Endothelial cell of umbilical vein (primary cell): ENCODE results near the gene MEGF11. TPM values are rescaled to one million over a fixed set of nuclear protein-coding genes. Genes with fewer than 3 reads are reported as not detected.

Experiments used
- BruUV-seq: library from RNA; stranded (reverse); fragments of 400-500 nt; replicated peaks from 2 replicates; lab custom pipeline; 2021; lab: Mats Ljungman, UMichigan
- CTCF ChIA-PET: fragments of 300-600, 350-600 bp; sonication (Branson Sonifier 250); formaldehyde crosslinking; loops from one replicate; lab custom pipeline; 2021; ENCODE audit warnings: antibody characterized with exemption, inconsistent platforms; lab: Charles Lee
- POLR2A ChIA-PET: fragments of 300-600, 350-600 bp; sonication (Branson Sonifier 250); formaldehyde crosslinking; loops from one replicate; lab custom pipeline; 2021; ENCODE audit warnings: antibody characterized with exemption, inconsistent platforms; lab: Charles Lee
- DNase-seq: peaks from one replicate; pipeline ENCODE4 v3.0.0-alpha.2; 2011; ENCODE audit warnings: low read depth, low spot score
- FAIRE-seq: peaks from 2 replicates; lab custom pipeline; 2011; peaks lifted over from hg19 to GRCh38; lab: Jason Lieb, UNC
- H2AFZ ChIP-seq: 2 replicates; pipeline ENCODE4 v1.6.0; 2012; ENCODE audit warnings: low read depth, low read length, control low read depth, inconsistent platforms
- H3K27ac ChIP-seq: 2 replicates; pipeline ENCODE4 v1.5.1; 2011; ENCODE audit warnings: low read depth, mild to moderate bottlenecking, control low read depth, low read length, moderate library complexity; ENCODE audit not compliant: insufficient read depth
- H3K27me3 ChIP-seq, 2 experiments: 2 replicates each; pipeline versions ENCODE4 v1.6.0 to v1.6.1; 2011; ENCODE audit warnings: low read length in 2 of 2, mixed read lengths in 1 of 2; ENCODE audit not compliant: control insufficient read depth in 2 of 2, insufficient read depth in 2 of 2
- H3K36me3 ChIP-seq, 2 experiments: 2 replicates in 1 of 2; 3 replicates in 1 of 2; pipeline ENCODE4 v1.5.1; 2011; ENCODE audit warnings: low read length in 2 of 2, mild to moderate bottlenecking in 1 of 2, moderate library complexity in 1 of 2; ENCODE audit not compliant: control insufficient read depth in 2 of 2, insufficient read depth in 2 of 2; ENCODE audit errors: extremely low read depth in 1 of 2
- H3K4me1 ChIP-seq: 3 replicates; pipeline ENCODE4 v1.5.1; 2011; ENCODE audit warnings: mild to moderate bottlenecking, low read length; ENCODE audit not compliant: control insufficient read depth, insufficient read depth; ENCODE audit errors: extremely low read depth
- H3K4me2 ChIP-seq: 2 replicates; pipeline ENCODE4 v1.6.1; 2011; ENCODE audit warnings: low read length, control low read depth, mixed read lengths; ENCODE audit not compliant: insufficient read depth
- H3K4me3 ChIP-seq, 3 experiments: fragments of 200-600 bp in 1 of 3; sonication (generic), shearing (Covaris generic) in 1 of 3; replicated peaks in 1 of 3; 2 replicates each; pipeline ENCODE4 v1.5.1; 2011 to 2016; ENCODE audit warnings: control low read depth in 3 of 3, low read length in 3 of 3, mild to moderate bottlenecking in 2 of 3, inconsistent platforms in 1 of 3, low read depth in 1 of 3, moderate library complexity in 1 of 3; ENCODE audit not compliant: insufficient read depth in 1 of 3
- H3K79me2 ChIP-seq: 2 replicates; pipeline ENCODE4 v1.6.0; 2012; ENCODE audit warnings: low read length, inconsistent platforms; ENCODE audit not compliant: control insufficient read depth, insufficient read depth
- H3K9ac ChIP-seq: replicated peaks from 2 replicates; pipeline ENCODE3; 2011; ENCODE audit warnings: low read length, control low read depth; ENCODE audit not compliant: insufficient read depth; ENCODE audit errors: extremely low read depth
- H3K9me1 ChIP-seq: replicated peaks from 3 replicates; pipeline ENCODE4 v1.6.0; 2011; ENCODE audit warnings: mild to moderate bottlenecking, low read length; ENCODE audit not compliant: control insufficient read depth, insufficient read depth; ENCODE audit errors: extremely low read depth
- H3K9me3 ChIP-seq: replicated peaks from 2 replicates; pipeline ENCODE4 v1.5.1; 2012; ENCODE audit warnings: low read length, inconsistent platforms; ENCODE audit not compliant: control insufficient read depth, insufficient read depth
- H4K20me1 ChIP-seq: replicated peaks from 2 replicates; pipeline ENCODE3; 2011; ENCODE audit warnings: mild to moderate bottlenecking, low read length; ENCODE audit not compliant: control insufficient read depth, insufficient read depth; ENCODE audit errors: extremely low read depth
- EZH2 ChIP-seq: IDR thresholded peaks from 2 replicates; pipeline ENCODE4 v1.6.1; 2012; ENCODE audit warnings: borderline replicate concordance, low read depth, mild to moderate bottlenecking, moderate library complexity, low read length, inconsistent platforms; ENCODE audit not compliant: severe bottlenecking
- FOS ChIP-seq: IDR thresholded peaks from 2 replicates; pipeline ENCODE4 v1.6.1; 2011; ENCODE audit warnings: mild to moderate bottlenecking, low read length, moderate library complexity, borderline replicate concordance; ENCODE audit not compliant: insufficient read depth
- GATA2 ChIP-seq: IDR thresholded peaks from 2 replicates; pipeline ENCODE4 v1.7.0; 2011; ENCODE audit warnings: low read depth, mild to moderate bottlenecking, moderate library complexity, mixed read lengths, low read length; ENCODE audit not compliant: insufficient read length, insufficient read depth
- JUN ChIP-seq: IDR thresholded peaks from 2 replicates; pipeline ENCODE4 v1.6.1; 2011; ENCODE audit warnings: borderline replicate concordance, low read depth; ENCODE audit not compliant: insufficient read length, insufficient read depth
- MYC ChIP-seq: IDR thresholded peaks from one replicate; pipeline ENCODE4 v1.6.1; 2011; ENCODE audit warnings: mild to moderate bottlenecking, low read depth, low read length
- POLR2A ChIP-seq: IDR thresholded peaks from 2 replicates; pipeline ENCODE4 v1.6.1; 2012; ENCODE audit warnings: low read depth, mild to moderate bottlenecking, control low read depth, low read length
- POLR2AphosphoS5 ChIP-seq: IDR thresholded peaks from 2 replicates; pipeline ENCODE4 v1.6.1; 2012; ENCODE audit warnings: low read depth, mild to moderate bottlenecking, control low read depth, low read length, moderate library complexity; ENCODE audit not compliant: insufficient read depth
- dilution Hi-C: fragments of 300-500 bp; cut with MboI; formaldehyde crosslinking; loops from one replicate; pipeline ENCODE4 v1.15.0; 2019; ENCODE audit warnings: low sequenced_read_pairs; ENCODE audit not compliant: extremely low pct_ligation_motif_present
- intact Hi-C: fragments of 100-400 bp; cut with micrococcal nuclease; formaldehyde crosslinking; loops from one replicate; pipeline ENCODE4 v1.10.0; 2022
- polyA plus RNA-seq, 4 experiments: library from polyadenylated mRNA; depleted of rRNA in 3 of 4; stranded (reverse) in 3 of 4; unstranded in 1 of 4; fragments of >200 nt; gene quantifications; 2 replicates each; pipeline versions ENCODE4 v1.2.1 to v1.2.3, GENCODE V29; 2011 to 2012; ENCODE audit warnings: missing spikeins in 1 of 4
- total RNA-seq: library from RNA; stranded (reverse); gene quantifications from 2 replicates; pipeline ENCODE4 v1.2.3, GENCODE V29; 2021
- TF ChIP-seq, protein P1 (sequence below): IDR thresholded peaks from 2 replicates; pipeline ENCODE4 v1.6.1; 2011; ENCODE audit not compliant: insufficient read depth, insufficient read length
- TF ChIP-seq, protein P2 (sequence below), 2 donors: IDR thresholded peaks; 1 replicate in 1 of 2; 2 replicates in 1 of 2; pipeline ENCODE4 v1.5.1; 2011; ENCODE audit warnings: low read length in 2 of 2, mild to moderate bottlenecking in 2 of 2, moderate library complexity in 2 of 2, control low read depth in 1 of 2, inconsistent platforms in 1 of 2, low read depth in 1 of 2; ENCODE audit not compliant: insufficient read depth in 1 of 2; ENCODE audit errors: extremely low read depth in 1 of 2

Gene MEGF11
- total and polyA plus RNA-seq, 2 donors (not counting 3 experiments of a cell fraction or from before 2014, with no cell fraction given), result not detected

DNA sequence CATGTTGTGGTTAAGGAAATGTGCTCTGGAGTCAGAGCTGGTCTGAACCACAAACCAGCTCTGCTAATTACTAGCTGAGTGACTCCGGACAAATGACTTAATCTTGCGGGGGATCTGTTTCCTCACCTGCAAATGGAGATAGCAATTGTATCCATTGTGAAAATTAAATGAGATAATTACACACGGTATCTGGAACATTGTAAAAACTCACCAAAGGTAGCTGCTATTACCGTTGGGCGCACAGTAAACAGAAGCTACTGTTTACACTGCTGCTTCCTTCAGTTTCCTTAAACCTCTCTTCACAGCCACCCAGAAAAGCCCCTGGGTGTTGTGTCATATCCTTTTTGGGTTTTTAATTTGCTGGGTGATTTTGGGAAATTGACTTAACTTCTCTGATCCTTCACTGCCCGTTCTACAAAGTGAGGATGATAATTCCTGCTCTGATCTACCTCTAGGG is 107.8 kb downstream of the MEGF11 start:
- Histone ChIP-seq H3K4me1 (no peaks in the 10 kb centered on the region), H4K20me1 (no peaks in the 10 kb centered on the region), H3K36me3 (no peaks in the 10 kb centered on the region), H3K9me3 (no peaks in the 10 kb centered on the region), H3K9ac (no peak overlapping the region), H3K27me3 (peaks cover 0 to 2% of the 10 kb centered on the region in 2 experiments), H3K79me2 (no peaks in the 10 kb centered on the region), H3K9me1 (no peaks in the 10 kb centered on the region), H3K4me2 (no peak overlapping the region), H3K27ac (no peak overlapping the region), H3K4me3 (no peak overlapping the region), H2AFZ (no peak overlapping the region)
- dilution Hi-C loops, result no loop called here
- no peak for TF ChIP-seq GATA2
- TF ChIP-seq, protein P1, sequence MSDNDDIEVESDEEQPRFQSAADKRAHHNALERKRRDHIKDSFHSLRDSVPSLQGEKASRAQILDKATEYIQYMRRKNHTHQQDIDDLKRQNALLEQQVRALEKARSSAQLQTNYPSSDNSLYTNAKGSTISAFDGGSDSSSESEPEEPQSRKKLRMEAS, result no peak
- TF ChIP-seq EZH2, result no peak
- no peak for TF ChIP-seq FOS
- no peak for TF ChIP-seq MYC
- no peak for TF ChIP-seq POLR2AphosphoS5
- no peak for TF ChIP-seq POLR2A
- no peak for TF ChIP-seq JUN
- TF ChIP-seq, protein P2, sequence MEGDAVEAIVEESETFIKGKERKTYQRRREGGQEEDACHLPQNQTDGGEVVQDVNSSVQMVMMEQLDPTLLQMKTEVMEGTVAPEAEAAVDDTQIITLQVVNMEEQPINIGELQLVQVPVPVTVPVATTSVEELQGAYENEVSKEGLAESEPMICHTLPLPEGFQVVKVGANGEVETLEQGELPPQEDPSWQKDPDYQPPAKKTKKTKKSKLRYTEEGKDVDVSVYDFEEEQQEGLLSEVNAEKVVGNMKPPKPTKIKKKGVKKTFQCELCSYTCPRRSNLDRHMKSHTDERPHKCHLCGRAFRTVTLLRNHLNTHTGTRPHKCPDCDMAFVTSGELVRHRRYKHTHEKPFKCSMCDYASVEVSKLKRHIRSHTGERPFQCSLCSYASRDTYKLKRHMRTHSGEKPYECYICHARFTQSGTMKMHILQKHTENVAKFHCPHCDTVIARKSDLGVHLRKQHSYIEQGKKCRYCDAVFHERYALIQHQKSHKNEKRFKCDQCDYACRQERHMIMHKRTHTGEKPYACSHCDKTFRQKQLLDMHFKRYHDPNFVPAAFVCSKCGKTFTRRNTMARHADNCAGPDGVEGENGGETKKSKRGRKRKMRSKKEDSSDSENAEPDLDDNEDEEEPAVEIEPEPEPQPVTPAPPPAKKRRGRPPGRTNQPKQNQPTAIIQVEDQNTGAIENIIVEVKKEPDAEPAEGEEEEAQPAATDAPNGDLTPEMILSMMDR (IDR thresholded peaks at IDR 0.05; ENCODE audit: extremely low read depth in 1 of 2, insufficient read depth in 1 of 2, low read depth in 1 of 2, low read length in 2 of 2), result no peak
- DNase-seq (no peak), FAIRE-seq (no peak)
- intact Hi-C loops, result no loop called here
- BruUV-seq, result no TSS peak
- CTCF ChIA-PET, result no interaction called here
- POLR2A ChIA-PET, result no interaction called here
